HCT116 (cell line): ENCODE data around the gene CDK18. TPM values are rescaled to one million over a fixed set of nuclear protein-coding genes. Genes with fewer than 3 reads are reported as not detected.

ENCODE experiments used
- ATAC-seq: fragments of 200-7000 bp; cut with Tn5 transposase; 2 replicates; pipeline ENCODE4 v1.9.1; 2020; ENCODE audit warnings: mild to moderate bottlenecking, moderate library complexity
- BruUV-seq: library from RNA; stranded (reverse); fragments of 400-500 nt; replicated peaks from 2 replicates; lab custom pipeline; 2021; lab: Mats Ljungman, UMichigan
- CTCF ChIA-PET: fragments of 300-600 bp; sonication (Branson Sonifier 250); formaldehyde crosslinking; loops from one replicate; lab custom pipeline; 2021; ENCODE audit warnings: antibody characterized with exemption; lab: Charles Lee
- POLR2A ChIA-PET: fragments of 300-600, 350-600 bp; sonication (Branson Sonifier 250); formaldehyde crosslinking; loops from one replicate; lab custom pipeline; 2021; ENCODE audit warnings: antibody characterized with exemption; lab: Charles Lee
- RAD21 ChIA-PET, 2 experiments: fragments of 300-600 bp; sonication (Branson Sonifier 250); formaldehyde crosslinking; loops; one replicate each; lab custom pipeline; 2023; ENCODE audit warnings: low total read pairs in 2 of 2; ENCODE audit not compliant: uncharacterized antibody in 2 of 2, unreplicated experiment in 2 of 2, low non-redundant PET in 1 of 2; lab: Charles Lee
- DNase-seq: peaks from one replicate; pipeline ENCODE4 v3.0.0-alpha.2; 2010; ENCODE audit warnings: low read depth, low spot score
- H2AFZ ChIP-seq: fragments of 200-600 bp; shearing (Covaris generic), sonication (generic); 2 replicates; pipeline ENCODE4 v1.6.1; 2017; ENCODE audit warnings: low read depth, mixed run types, mixed read lengths, antibody characterized with exemption, low read length; ENCODE audit not compliant: poor library complexity, severe bottlenecking
- H3K27ac ChIP-seq: 2 replicates; pipeline ENCODE4 v1.5.1; 2012; ENCODE audit warnings: low read depth, low read length
- H3K27me3 ChIP-seq: fragments of 200-600 bp; sonication (generic); 2 replicates; pipeline ENCODE4 v1.6.1; 2016; ENCODE audit warnings: mixed run types, low read length, mixed read lengths; ENCODE audit not compliant: insufficient read depth
- H3K36me3 ChIP-seq, 2 experiments: fragments of 200-500 bp in 1 of 2; fragments of 200-600 bp in 1 of 2; sonication (Bioruptor generic) in 1 of 2; sonication (generic) in 1 of 2; 2 replicates each; pipeline versions ENCODE4 v1.5.1 to v1.6.1; 2014 to 2016; ENCODE audit warnings: low read length in 2 of 2, inconsistent platforms in 1 of 2, mixed read lengths in 1 of 2, mixed run types in 1 of 2; ENCODE audit not compliant: insufficient read depth in 2 of 2, control insufficient read depth in 1 of 2
- H3K4me1 ChIP-seq, 2 experiments: fragments of 200-600 bp in 1 of 2; sonication (generic) in 1 of 2; 2 replicates each; pipeline versions ENCODE4 v1.5.1 to v1.6.1; 2012 to 2017; ENCODE audit warnings: low read length in 2 of 2, inconsistent platforms in 1 of 2, mild to moderate bottlenecking in 1 of 2, mixed read lengths in 1 of 2, mixed run types in 1 of 2, moderate library complexity in 1 of 2; ENCODE audit not compliant: insufficient read depth in 2 of 2, control insufficient read depth in 1 of 2
- H3K4me2 ChIP-seq: fragments of 200-600 bp; sonication (generic); 2 replicates; pipeline ENCODE4 v1.6.1; 2017; ENCODE audit warnings: mixed run types, low read length, mixed read lengths
- H3K4me3 ChIP-seq, 2 experiments: fragments of 200-600 bp in 1 of 2; sonication (generic) in 1 of 2; replicated peaks in 1 of 2; 2 replicates each; pipeline ENCODE4 v1.5.1; 2011 to 2016; ENCODE audit warnings: low read length in 2 of 2, control low read depth in 1 of 2, low read depth in 1 of 2, mild to moderate bottlenecking in 1 of 2, mixed read lengths in 1 of 2, mixed run types in 1 of 2
- H3K79me2 ChIP-seq: fragments of 200-600 bp; sonication (generic); 2 replicates; pipeline ENCODE4 v1.6.1; 2017; ENCODE audit warnings: mild to moderate bottlenecking, mixed run types, low read length, moderate library complexity, mixed read lengths; ENCODE audit not compliant: insufficient read depth
- H3K9ac ChIP-seq: fragments of 200-600 bp; sonication (generic); 2 replicates; pipeline ENCODE4 v1.6.1; 2016; ENCODE audit warnings: low read length, mixed read lengths
- H3K9me2 ChIP-seq: fragments of 200-600 bp; sonication (generic), shearing (Covaris generic); 2 replicates; pipeline ENCODE4 v1.6.1; 2017; ENCODE audit warnings: mixed run types, mild to moderate bottlenecking, moderate library complexity; ENCODE audit not compliant: insufficient read depth
- H3K9me3 ChIP-seq, 2 experiments: fragments of 200-500 bp in 1 of 2; fragments of 200-600 bp in 1 of 2; sonication (Bioruptor generic) in 1 of 2; sonication (generic) in 1 of 2; 2 replicates each; pipeline ENCODE4 v1.6.1; 2014 to 2017; ENCODE audit warnings: low read length in 2 of 2, mixed read lengths in 2 of 2, inconsistent platforms in 1 of 2, low read depth in 1 of 2, mild to moderate bottlenecking in 1 of 2, mixed run types in 1 of 2, moderate library complexity in 1 of 2; ENCODE audit not compliant: control insufficient read depth in 1 of 2, insufficient read depth in 1 of 2
- H4K20me1 ChIP-seq: fragments of 200-600 bp; sonication (generic), shearing (Covaris generic); 2 replicates; pipeline ENCODE4 v1.6.1; 2017; ENCODE audit warnings: mixed run types, mild to moderate bottlenecking, moderate library complexity; ENCODE audit not compliant: insufficient read depth
- ATF3 ChIP-seq: IDR thresholded peaks from 2 replicates; pipeline ENCODE4 v1.6.1; 2012
- CEBPB ChIP-seq: IDR thresholded peaks from 2 replicates; pipeline ENCODE4 v1.6.1; 2012; ENCODE audit warnings: low read depth
- CTCF ChIP-seq, 3 experiments: fragments of 200-600 bp in 1 of 3; sonication (generic) in 1 of 3; IDR thresholded peaks in 2 of 3; conservative IDR thresholded peaks in 1 of 3; 2 replicates each; pipeline ENCODE4 v1.5.1; 2012 to 2017; ENCODE audit warnings: low read depth in 2 of 3, low read length in 2 of 3, antibody characterized with exemption in 1 of 3, borderline replicate concordance in 1 of 3, control low read depth in 1 of 3, mild to moderate bottlenecking in 1 of 3, mixed read lengths in 1 of 3, mixed run types in 1 of 3, moderate library complexity in 1 of 3; ENCODE audit not compliant: insufficient read depth in 1 of 3
- EGR1 ChIP-seq: IDR thresholded peaks from 2 replicates; pipeline ENCODE4 v1.6.1; 2012; ENCODE audit warnings: low read depth
- EZH2 ChIP-seq: fragments of 200-600 bp; sonication (generic); IDR thresholded peaks from 2 replicates; pipeline ENCODE4 v1.6.1; 2017; ENCODE audit warnings: antibody characterized with exemption, mixed run types
- EZH2phosphoT487 ChIP-seq: fragments of 200-600 bp; IDR thresholded peaks from 2 replicates; pipeline ENCODE4 v1.6.1; 2018; ENCODE audit warnings: antibody characterized with exemption, borderline replicate concordance
- FOSL1 ChIP-seq: IDR thresholded peaks from 2 replicates; pipeline ENCODE4 v1.6.1; 2012; ENCODE audit warnings: low read depth
- RAD21 ChIP-seq: IDR thresholded peaks from 2 replicates; pipeline ENCODE4 v1.6.1; 2012; ENCODE audit warnings: low read depth, mild to moderate bottlenecking
- YY1 ChIP-seq: IDR thresholded peaks from 2 replicates; pipeline ENCODE4 v1.6.1; 2011; ENCODE audit warnings: low read length, low read depth, moderate library complexity, mild to moderate bottlenecking; ENCODE audit not compliant: insufficient replicate concordance; ENCODE audit errors: extremely low read depth
- ZBTB33 ChIP-seq: IDR thresholded peaks from 2 replicates; pipeline ENCODE4 v1.6.1; 2011; ENCODE audit warnings: mild to moderate bottlenecking, low read length, moderate library complexity; ENCODE audit not compliant: insufficient replicate concordance; ENCODE audit errors: extremely low read depth
- ZNF274 ChIP-seq: fragments of 200-500 bp; sonication (Bioruptor generic); IDR thresholded peaks from 2 replicates; pipeline ENCODE4 v1.6.1; 2014; ENCODE audit warnings: mild to moderate bottlenecking, low read depth, low read length, inconsistent platforms
- intact Hi-C: fragments of 100-400 bp; cut with micrococcal nuclease; formaldehyde crosslinking; loops from 2 replicates; pipeline ENCODE4 v1.10.0; 2022
- total RNA-seq: library from RNA; stranded (reverse); gene quantifications from one replicate; pipeline ENCODE4 v1.2.1, GENCODE V29; 2021; ENCODE audit not compliant: unreplicated experiment

The CDK18 gene
- total RNA-seq, 1 experiment from 2014 or later: 32.0 TPM

- no peaks in the 10 kb centered on the region for H3K27me3 ChIP-seq
- BruUV-seq: no TSS peak
- H3K9me3 ChIP-seq: no peaks in the 10 kb centered on the region
- H3K4me1 ChIP-seq: peaks cover 0 to 7% of the 10 kb centered on the region in 2 experiments; a peak in 1 of 4 replicates
- ATAC-seq (no peak), DNase-seq (no peak)
- RAD21 ChIA-PET: interaction anchor here (0.7 to 3.4 kb wide), 13 partner anchors 32 to 189 kb away, joined by 3 to 24 read pairs (median 5); no protein-coding TSS in a partner anchor
- no peak overlapping the region for H2AFZ ChIP-seq
- CTCF ChIA-PET: interaction anchor here (0.7 to 4.5 kb wide), 28 partner anchors 10 to 296 kb away, joined by 3 to 200 read pairs (median 6); partner anchors contain the start of genes CDK18, ELK4 and TMCC2
- POLR2A ChIA-PET: interaction anchor here (0.6 kb wide), 1 partner anchor 11 kb away, joined by 3 read pairs; no protein-coding TSS in a partner anchor
- H3K27ac ChIP-seq: no peak overlapping the region
- H3K4me3 ChIP-seq: no peak overlapping the region
- H3K36me3 ChIP-seq: no peaks in the 10 kb centered on the region
- TF ChIP-seq FOSL1: no peak
- no peak for TF ChIP-seq EZH2
- TF ChIP-seq EGR1: no peak
- TF ChIP-seq RAD21: no peak
- no peaks in the 10 kb centered on the region for H3K9me2 ChIP-seq
- H3K79me2 ChIP-seq: no peaks in the 10 kb centered on the region
- no peak overlapping the region for H3K9ac ChIP-seq
- intact Hi-C loops: loop anchor here (1.0 to 10.0 kb wide), 5 partner anchors 36 to 250 kb away; no protein-coding TSS in a partner anchor
- no peak overlapping the region for H3K4me2 ChIP-seq
- no peaks in the 10 kb centered on the region for H4K20me1 ChIP-seq
Measured at GRCh38 chr1:205524794-205525101, 20.3 kb downstream of the CDK18 start.

GRCh38 chr1:205525495-205526285 lies 21.2 kb downstream of the CDK18 start:
- POLR2A ChIA-PET: no interaction called here
- TF ChIP-seq FOSL1 (no peak), EGR1 (no peak), ZBTB33 (no peak), EZH2 (no peak), ZNF274 (no peak), ATF3 (no peak), EZH2phosphoT487 (no peak), CTCF (IDR thresholded peaks at IDR 0.05 in 2 of 3, conservative IDR thresholded peaks at IDR 0.05 in 1 of 3; ENCODE audit: borderline replicate concordance in 1 of 3, insufficient read depth in 1 of 3, low read depth in 2 of 3, low read length in 2 of 3) (no peak), YY1 (no peak), CEBPB (no peak)
- DNase-seq (no peak), ATAC-seq (no peak)
- Histone ChIP-seq H3K27me3 (no peaks in the 10 kb centered on the region), H4K20me1 (no peaks in the 10 kb centered on the region), H3K9me2 (no peaks in the 10 kb centered on the region), H3K9ac (no peak overlapping the region), H2AFZ (no peak overlapping the region), H3K4me1 (peaks cover 0 to 4% of the 10 kb centered on the region in 2 experiments; a peak in 1 of 4 replicates), H3K79me2 (no peaks in the 10 kb centered on the region), H3K27ac (no peak overlapping the region), H3K9me3 (no peaks in the 10 kb centered on the region), H3K4me3 (no peak overlapping the region), H3K36me3 (no peaks in the 10 kb centered on the region), H3K4me2 (no peak overlapping the region)
- CTCF ChIA-PET: interaction anchor here (1.3 to 4.5 kb wide), 10 partner anchors 10 to 252 kb away, joined by 3 to 200 read pairs (median 9); partner anchors contain the start of gene ELK4
- RAD21 ChIA-PET: interaction anchor here (0.7 to 3.4 kb wide), 4 partner anchors 37 to 133 kb away, joined by 3 to 24 read pairs (median 14); no protein-coding TSS in a partner anchor
- BruUV-seq: no TSS peak
- intact Hi-C loops: loop anchor here (10.0 kb wide), 1 partner anchor 251 kb away; no protein-coding TSS in a partner anchor
